ENCODE results near the gene CACNA1F. TPM values are rescaled to one million over a fixed set of nuclear protein-coding genes. Genes with fewer than 3 reads are reported as not detected.
"Not testable (repeated sequence)": the region's sequence is repeated elsewhere in the genome, so short reads cannot be mapped to it uniquely, and the experiment has no call there.

CACNA1F gene
- total RNA-seq, 1 experiment from 2014 or later: not detected

DNA sequence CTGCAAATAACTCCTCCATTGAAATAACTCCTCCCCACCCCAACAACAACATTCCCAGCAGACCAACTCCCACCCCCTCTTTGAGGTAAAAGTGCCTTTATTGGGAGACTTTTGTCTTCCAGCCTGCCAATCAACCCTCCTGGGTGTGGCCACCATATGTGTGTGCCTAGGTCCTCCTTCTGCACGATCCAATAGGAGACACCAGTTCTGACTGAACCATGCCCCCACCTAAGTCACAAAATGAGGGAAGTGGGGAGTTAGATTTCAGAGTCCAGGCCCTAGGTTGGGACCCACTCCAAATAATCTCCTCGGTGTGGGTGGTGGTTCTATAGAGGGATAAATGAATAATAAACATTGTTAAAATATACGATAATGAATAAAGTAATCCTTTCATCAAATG is 58.4 kb downstream of the CACNA1F start:
- no peaks in the 10 kb centered on the region for H3K4me1 ChIP-seq (ENCODE audit: insufficient read depth, low read length, poor library complexity, severe bottlenecking)
- no peak overlapping the region for H3K27ac ChIP-seq (ENCODE audit: low read depth, low read length, poor library complexity, severe bottlenecking)
- peaks cover 7% of the 10 kb centered on the region for H3K36me3 ChIP-seq (ENCODE audit: insufficient read depth, low read length, poor library complexity, severe bottlenecking)
- no peaks in the 10 kb centered on the region for H3K9me3 ChIP-seq (ENCODE audit: low read depth, low read length, poor library complexity, severe bottlenecking)
- peak; percentile 38 for DNase-seq (ENCODE audit: low spot score)
- BruUV-seq (replicated peaks): TSS peak; percentile 69
- no peak overlapping the region for H3K4me3 ChIP-seq (ENCODE audit: low read depth, low read length, poor library complexity, severe bottlenecking)
- TF ChIP-seq, protein P1, sequence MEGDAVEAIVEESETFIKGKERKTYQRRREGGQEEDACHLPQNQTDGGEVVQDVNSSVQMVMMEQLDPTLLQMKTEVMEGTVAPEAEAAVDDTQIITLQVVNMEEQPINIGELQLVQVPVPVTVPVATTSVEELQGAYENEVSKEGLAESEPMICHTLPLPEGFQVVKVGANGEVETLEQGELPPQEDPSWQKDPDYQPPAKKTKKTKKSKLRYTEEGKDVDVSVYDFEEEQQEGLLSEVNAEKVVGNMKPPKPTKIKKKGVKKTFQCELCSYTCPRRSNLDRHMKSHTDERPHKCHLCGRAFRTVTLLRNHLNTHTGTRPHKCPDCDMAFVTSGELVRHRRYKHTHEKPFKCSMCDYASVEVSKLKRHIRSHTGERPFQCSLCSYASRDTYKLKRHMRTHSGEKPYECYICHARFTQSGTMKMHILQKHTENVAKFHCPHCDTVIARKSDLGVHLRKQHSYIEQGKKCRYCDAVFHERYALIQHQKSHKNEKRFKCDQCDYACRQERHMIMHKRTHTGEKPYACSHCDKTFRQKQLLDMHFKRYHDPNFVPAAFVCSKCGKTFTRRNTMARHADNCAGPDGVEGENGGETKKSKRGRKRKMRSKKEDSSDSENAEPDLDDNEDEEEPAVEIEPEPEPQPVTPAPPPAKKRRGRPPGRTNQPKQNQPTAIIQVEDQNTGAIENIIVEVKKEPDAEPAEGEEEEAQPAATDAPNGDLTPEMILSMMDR (conservative IDR thresholded peaks at IDR 0.05; ENCODE audit: low read depth, low read length): no peak
- TF ChIP-seq EZH2 (IDR thresholded peaks at IDR 0.05; ENCODE audit: borderline replicate concordance, low read depth, low read length, poor library complexity, severe bottlenecking): no peak
- ChIA-PET CTCF (interaction anchor here (1.0 kb wide), 1 partner anchor 11 kb away, joined by 3 read pairs; no protein-coding TSS in a partner anchor), POLR2A (ENCODE audit: low non-redundant PET) (no interaction called here)
- no peaks in the 10 kb centered on the region for H3K27me3 ChIP-seq (replicated peaks; ENCODE audit: insufficient read depth, low read depth, low read length, poor library complexity)
- intact Hi-C loops (cut with micrococcal nuclease; ENCODE audit: unreplicated experiment): no loop called here

DNA sequence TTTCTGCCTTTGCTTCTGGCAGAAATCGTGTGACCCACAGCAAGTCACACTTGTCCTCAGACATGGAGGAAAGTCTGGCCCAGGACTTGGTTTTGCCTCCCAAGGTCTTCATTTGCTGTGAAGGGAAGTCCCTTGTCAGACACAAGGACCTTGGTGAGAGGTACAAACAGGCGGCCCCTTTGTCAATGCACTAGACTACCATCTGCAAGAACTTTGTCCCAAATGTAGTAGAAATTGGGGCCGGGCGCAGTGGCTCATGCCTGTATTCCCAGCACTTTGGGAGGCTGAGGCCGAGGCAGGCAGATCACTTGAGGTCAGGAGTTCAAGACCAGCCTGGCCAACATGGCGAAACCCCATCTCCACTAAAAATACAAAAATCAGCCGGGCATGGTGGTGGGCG is 59.6 kb downstream of the CACNA1F start:
- intact Hi-C loops (cut with micrococcal nuclease; ENCODE audit: unreplicated experiment); DNase-seq (ENCODE audit: low spot score); BruUV-seq (replicated peaks); H3K36me3 ChIP-seq (ENCODE audit: insufficient read depth, low read length, poor library complexity, severe bottlenecking); H3K4me3 ChIP-seq (ENCODE audit: low read depth, low read length, poor library complexity, severe bottlenecking); H3K4me1 ChIP-seq (ENCODE audit: insufficient read depth, low read length, poor library complexity, severe bottlenecking); CTCF ChIA-PET; H3K27ac ChIP-seq (ENCODE audit: low read depth, low read length, poor library complexity, severe bottlenecking); H3K9me3 ChIP-seq (ENCODE audit: low read depth, low read length, poor library complexity, severe bottlenecking); POLR2A ChIA-PET (ENCODE audit: low non-redundant PET); H3K27me3 ChIP-seq (replicated peaks; ENCODE audit: insufficient read depth, low read depth, low read length, poor library complexity): not testable (repeated sequence)

DNA sequence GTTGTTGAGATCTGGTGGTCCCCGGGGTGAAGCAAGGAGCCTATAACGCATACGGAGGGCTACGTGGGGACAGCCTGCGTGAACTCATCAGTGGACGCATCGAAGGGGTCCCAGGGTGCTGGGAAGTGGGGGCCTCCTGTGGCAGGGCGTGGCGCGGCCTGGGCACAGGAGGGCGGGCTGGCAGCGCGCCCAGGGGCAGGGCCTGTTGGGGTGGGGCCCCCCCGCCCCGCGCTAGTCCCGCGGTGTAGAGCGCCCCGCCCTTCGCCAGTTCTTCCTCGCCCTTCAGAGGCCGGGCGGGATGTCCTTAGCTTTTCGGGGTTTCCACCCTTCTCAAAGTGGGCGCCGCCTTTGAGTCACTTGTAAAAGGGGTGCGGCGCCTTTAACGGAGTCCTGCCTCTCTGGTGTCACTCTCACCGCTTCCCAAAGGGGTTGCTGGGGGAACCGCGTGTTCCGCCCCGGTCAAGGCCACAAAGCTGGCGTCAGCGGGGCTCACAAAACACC is 60.8 kb downstream of the CACNA1F start:
- Histone ChIP-seq H3K27ac (ENCODE audit: low read depth, low read length, poor library complexity, severe bottlenecking) (peak overlapping the region; percentile 78), H3K4me3 (ENCODE audit: low read depth, low read length, poor library complexity, severe bottlenecking) (peak overlapping the region; percentile 61), H3K36me3 (ENCODE audit: insufficient read depth, low read length, poor library complexity, severe bottlenecking) (peaks cover 4% of the 10 kb centered on the region), H3K27me3 (replicated peaks; ENCODE audit: insufficient read depth, low read depth, low read length, poor library complexity) (no peaks in the 10 kb centered on the region), H3K4me1 (ENCODE audit: insufficient read depth, low read length, poor library complexity, severe bottlenecking) (peaks cover under 1% of the 10 kb centered on the region), H3K9me3 (ENCODE audit: low read depth, low read length, poor library complexity, severe bottlenecking) (no peaks in the 10 kb centered on the region)
- DNase-seq (ENCODE audit: low spot score): peak; percentile 60
- CTCF ChIA-PET: no interaction called here
- POLR2A ChIA-PET (ENCODE audit: low non-redundant PET): no interaction called here
- no TSS peak for BruUV-seq (replicated peaks)
- intact Hi-C loops (cut with micrococcal nuclease; ENCODE audit: unreplicated experiment): no loop called here
- no peak for TF ChIP-seq EZH2 (IDR thresholded peaks at IDR 0.05; ENCODE audit: borderline replicate concordance, low read depth, low read length, poor library complexity, severe bottlenecking)
- TF ChIP-seq, protein P1 (conservative IDR thresholded peaks at IDR 0.05; ENCODE audit: low read depth, low read length): no peak

DNA sequence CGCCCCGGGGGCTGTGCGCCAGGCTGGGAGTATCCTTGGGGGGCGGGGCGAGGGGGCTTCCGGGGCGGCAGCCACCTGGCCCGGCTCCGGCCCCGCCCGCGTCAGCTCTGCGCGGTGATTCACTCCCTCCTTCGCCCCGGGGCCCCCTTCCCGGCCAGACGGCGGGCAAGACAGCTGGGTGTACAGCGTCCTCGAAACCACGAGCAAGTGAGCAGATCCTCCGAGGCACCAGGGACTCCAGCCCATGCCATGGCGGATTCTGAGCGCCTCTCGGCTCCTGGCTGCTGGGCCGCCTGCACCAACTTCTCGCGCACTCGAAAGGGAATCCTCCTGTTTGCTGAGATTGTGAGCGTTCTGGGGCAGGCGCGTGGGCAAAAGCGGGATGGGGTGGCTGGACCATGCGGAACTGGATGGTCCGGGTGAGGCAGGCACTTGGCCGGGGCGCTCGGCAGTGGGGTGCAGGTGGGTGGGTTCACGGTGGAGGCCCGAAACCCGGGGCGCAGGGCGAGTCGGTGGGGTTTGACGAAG is 61.3 kb downstream of the CACNA1F start, which contains the start of gene PLP2:
TSS of gene PLP2 (plus strand) at position 147 of the 528 bp plus-strand sequence. CDS start at position 250, 103 bp downstream.
- peak; percentile 49 for DNase-seq (ENCODE audit: low spot score)
- CTCF ChIA-PET: no interaction called here
- Histone ChIP-seq H3K27ac (ENCODE audit: low read depth, low read length, poor library complexity, severe bottlenecking) (peak within 1 kb of the TSS; percentile 78), H3K9me3 (ENCODE audit: low read depth, low read length, poor library complexity, severe bottlenecking) (no peaks in the 10 kb centered on the region), H3K4me1 (ENCODE audit: insufficient read depth, low read length, poor library complexity, severe bottlenecking) (peaks cover 6% of the 10 kb centered on the region), H3K27me3 (replicated peaks; ENCODE audit: insufficient read depth, low read depth, low read length, poor library complexity) (no peaks in the 10 kb centered on the region), H3K4me3 (ENCODE audit: low read depth, low read length, poor library complexity, severe bottlenecking) (peak within 1 kb of the TSS; percentile 61), H3K36me3 (ENCODE audit: insufficient read depth, low read length, poor library complexity, severe bottlenecking) (peaks cover 4% of the 10 kb centered on the region)
- BruUV-seq (replicated peaks): no TSS peak
- POLR2A ChIA-PET (ENCODE audit: low non-redundant PET): no interaction called here
- intact Hi-C loops (cut with micrococcal nuclease; ENCODE audit: unreplicated experiment): no loop called here
- TF ChIP-seq, protein P1 (conservative IDR thresholded peaks at IDR 0.05; ENCODE audit: low read depth, low read length): no peak
- TF ChIP-seq EZH2 (IDR thresholded peaks at IDR 0.05; ENCODE audit: borderline replicate concordance, low read depth, low read length, poor library complexity, severe bottlenecking): no peak

All from A673 (cell line).